HG03439 (cell line): ENCODE data around the gene TNMD.

Experiments used
- ATAC-seq: cut with Tn5 transposase; IDR thresholded peaks from one replicate; pipeline ENCODE4 v1.9.1; 2021; ENCODE audit warnings: mild to moderate bottlenecking, moderate library complexity; ENCODE audit not compliant: unreplicated experiment

The TNMD gene

GRCh38 chrX:100643956-100644860 lies 59.5 kb downstream of the TNMD start, which contains the start of gene SRPX2:
Gene SRPX2, plus strand, starts transcription at chrX:100644199. Its CDS starts 2,124 bp downstream, at chrX:100646323.
- no peak for ATAC-seq

DNA sequence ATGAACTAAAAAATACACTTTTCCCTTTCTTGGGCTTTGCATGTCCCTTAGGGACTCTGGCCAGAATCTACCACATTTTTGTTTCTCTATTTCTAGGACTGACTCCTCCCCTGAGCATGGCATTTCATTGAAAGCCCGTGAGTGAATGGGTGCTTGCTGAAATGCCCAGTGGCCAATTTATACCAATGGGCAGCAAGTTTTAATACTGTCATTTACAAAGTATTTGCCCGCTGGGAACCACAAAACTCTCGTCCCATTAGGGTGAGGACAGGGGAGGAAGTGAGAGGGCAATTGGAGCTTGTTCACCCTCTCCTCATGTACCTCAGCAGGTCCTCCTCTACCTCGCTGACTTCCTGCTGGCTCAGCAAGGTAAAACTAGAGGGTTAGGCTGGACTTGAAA lies 60.4 kb downstream of the TNMD start:
- no peak for ATAC-seq

GRCh38 chrX:100647095-100647494 lies 62.4 kb downstream of the TNMD start:
- no peak for ATAC-seq

GRCh38 chrX:100647739-100648138 lies 63.0 kb downstream of the TNMD start:
- no peak for ATAC-seq

DNA sequence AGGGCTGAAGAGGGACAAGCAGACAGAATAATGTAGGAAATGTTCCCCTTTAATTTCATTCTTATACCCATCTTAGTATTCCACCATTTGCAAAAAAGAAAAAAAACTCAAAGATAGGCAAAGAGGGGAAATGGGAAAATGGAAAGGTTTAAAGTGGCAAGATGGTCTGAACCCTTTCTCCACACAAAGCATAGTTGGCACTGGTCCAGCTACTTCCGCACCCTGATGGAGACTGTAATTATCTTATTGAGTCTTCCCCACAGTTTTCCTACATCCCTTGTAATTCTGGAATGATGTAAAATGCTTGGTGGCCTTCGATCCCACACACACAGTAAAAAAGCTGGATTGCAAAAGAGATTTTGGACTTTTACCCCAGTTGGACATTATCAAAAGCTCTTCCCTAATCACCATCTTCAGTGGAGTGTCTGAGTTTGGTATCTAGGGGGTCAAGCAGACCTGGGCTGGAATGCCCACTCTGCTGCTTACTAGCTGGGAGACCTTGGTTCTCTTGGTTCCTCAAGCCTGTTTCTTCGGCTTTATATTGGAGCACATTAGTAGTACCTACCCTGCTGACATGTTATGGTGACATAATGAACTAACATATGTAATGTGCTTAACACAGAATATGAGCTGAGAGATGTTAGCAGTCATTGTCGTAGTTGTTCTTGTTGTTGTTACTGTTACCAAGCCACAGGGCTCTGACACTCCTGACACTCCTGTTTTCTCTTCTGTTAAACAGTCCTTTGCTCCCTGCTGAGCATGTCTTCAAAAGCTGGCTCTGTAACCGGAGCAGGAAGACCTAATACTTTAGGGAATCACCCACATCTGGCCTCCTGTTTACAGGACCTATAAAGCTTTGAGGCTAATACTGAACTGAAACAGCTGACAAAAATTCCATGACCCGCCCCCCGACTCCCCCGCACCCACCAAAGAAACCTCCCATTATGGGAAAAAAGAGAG lies 64.0 kb downstream of the TNMD start:
- no peak for ATAC-seq
